Inferior parietal cortex (tissue), 1 donor: Measurements from ENCODE around the gene CTNNA3.

Experiments used
- DNase-seq: peaks from one replicate; pipeline ENCODE4 v3.0.0-alpha.2; 2016; ENCODE audit errors: extremely low spot score

Gene CTNNA3

GRCh38 chr10:67327626-67328535 is 368.1 kb downstream of the CTNNA3 start:
- DNase-seq = no peak

- no peak for DNase-seq
Observed at GRCh38 chr10:67319976-67320375, 376.0 kb downstream of the CTNNA3 start.

- no peak for DNase-seq
Observed at GRCh38 chr10:67308912-67309311, 387.1 kb downstream of the CTNNA3 start.

- DNase-seq = peak; percentile 55
Observed at GRCh38 chr10:67306588-67307205, 389.3 kb downstream of the CTNNA3 start.

GRCh38 chr10:67302701-67303100 is 393.3 kb downstream of the CTNNA3 start:
- no peak for DNase-seq

GRCh38 chr10:67299761-67300160 is 396.2 kb downstream of the CTNNA3 start:
- no peak for DNase-seq

- DNase-seq = no peak
Observed at GRCh38 chr10:67297637-67298181, 398.3 kb downstream of the CTNNA3 start.

GRCh38 chr10:67296926-67297325 is 399.1 kb downstream of the CTNNA3 start:
- no peak for DNase-seq

GRCh38 chr10:67288688-67289410 is 407.1 kb downstream of the CTNNA3 start:
- DNase-seq = no peak

- DNase-seq = no peak
Observed at GRCh38 chr10:67284589-67284988, 411.4 kb downstream of the CTNNA3 start.

GRCh38 chr10:67282871-67283270 is 413.1 kb downstream of the CTNNA3 start:
- no peak for DNase-seq

- DNase-seq = no peak
Observed at GRCh38 chr10:67280405-67280804, 415.6 kb downstream of the CTNNA3 start.

- no peak for DNase-seq
Observed at GRCh38 chr10:67277402-67277801, 418.6 kb downstream of the CTNNA3 start.

- no peak for DNase-seq
Observed at GRCh38 chr10:67269828-67270227, 426.2 kb downstream of the CTNNA3 start.

GRCh38 chr10:67268146-67268545 is 427.8 kb downstream of the CTNNA3 start:
- no peak for DNase-seq

- DNase-seq = no peak
Observed at GRCh38 chr10:67262675-67263074, 433.3 kb downstream of the CTNNA3 start.

- DNase-seq = no peak
Observed at GRCh38 chr10:67261300-67261797, 434.6 kb downstream of the CTNNA3 start.

GRCh38 chr10:67259319-67259929 is 436.6 kb downstream of the CTNNA3 start:
- DNase-seq = no peak

- DNase-seq = no peak
Observed at GRCh38 chr10:67257427-67258144, 438.4 kb downstream of the CTNNA3 start.

GRCh38 chr10:67257018-67257417 is 439.0 kb downstream of the CTNNA3 start:
- DNase-seq = no peak

- no peak for DNase-seq
Observed at GRCh38 chr10:67250686-67251085, 445.3 kb downstream of the CTNNA3 start.
